H1 (cell line): ENCODE results near the gene NFATC4. TPM values are rescaled to one million over a fixed set of nuclear protein-coding genes. Genes with fewer than 3 reads are reported as not detected.

Experiments used
- BACH1 ChIP-seq: IDR thresholded peaks from 2 replicates; pipeline ENCODE4 v1.6.1; 2012; ENCODE audit warnings: low read length, improper control_type of control experiment
- CHD7 ChIP-seq: fragments of 300-600 bp; sonication (generic); IDR thresholded peaks from 2 replicates; pipeline ENCODE4 v1.7.1; 2012; ENCODE audit warnings: low read length, moderate library complexity, mild to moderate bottlenecking, inconsistent platforms; ENCODE audit not compliant: insufficient replicate concordance
- EP300 ChIP-seq, 2 experiments: IDR thresholded peaks; 1 replicate in 1 of 2; 2 replicates in 1 of 2; pipeline ENCODE4 v1.6.1; 2011 to 2012; ENCODE audit warnings: low read depth in 2 of 2, low read length in 2 of 2, mild to moderate bottlenecking in 2 of 2, borderline replicate concordance in 1 of 2, inconsistent platforms in 1 of 2, moderate library complexity in 1 of 2
- RBBP5 ChIP-seq: IDR thresholded peaks from 2 replicates; pipeline ENCODE4 v1.7.1; 2012; ENCODE audit warnings: low read depth, mild to moderate bottlenecking, inconsistent platforms, low read length, moderate library complexity, borderline replicate concordance
- SIRT6 ChIP-seq: IDR thresholded peaks from one replicate; pipeline ENCODE4 v1.7.1; 2012; ENCODE audit warnings: low read length, inconsistent platforms
- polyA plus RNA-seq, 7 experiments: library from polyadenylated mRNA; depleted of rRNA in 3 of 7; stranded (reverse) in 5 of 7; unstranded in 2 of 7; fragments of >200 nt in 5 of 7; fragments of 200-250 nt in 2 of 7; gene quantifications; 1 replicate in 5 of 7; 2 replicates in 1 of 7; 4 replicates in 1 of 7; pipeline versions ENCODE4 v1.2.1 to v1.2.3, GENCODE V29; 2011 to 2013; ENCODE audit warnings: missing spikeins in 2 of 7, mixed read lengths in 2 of 7
- total RNA-seq: library from RNA; stranded (reverse); fragmentation: NEBNext Ultra II Directional; extraction: Animal tissue kit (Norgen Biotek cat#: 25700); gene quantifications from 2 replicates; pipeline ENCODE4 v1.2.1, GENCODE V29; 2021

Gene NFATC4
- total and polyA plus RNA-seq, 2 of the 8 experiments (the other 6 are each of a cell fraction or from before 2014, with no cell fraction given) = 47.3 to 50.3 TPM

GRCh38 chr14:24390701-24391468 lies 22.9 kb downstream of the NFATC4 start (continued):
- no peak for TF ChIP-seq CHD7
- TF ChIP-seq RBBP5 = no peak
- TF ChIP-seq SIRT6 = no peak
- TF ChIP-seq EP300 (IDR thresholded peaks at IDR 0.05; ENCODE audit: borderline replicate concordance in 1 of 2, low read depth in 2 of 2, low read length in 2 of 2) = no peak
- no peak for TF ChIP-seq BACH1
